HepG2 (cell line): ENCODE results near the gene INSYN2B. TPM values are rescaled to one million over a fixed set of nuclear protein-coding genes. Genes with fewer than 3 reads are reported as not detected.

Source experiments
- ATAC-seq: fragments of 200-7000 bp; cut with Tn5 transposase; 3 replicates; pipeline ENCODE4 v1.9.1; 2020; ENCODE audit warnings: mild to moderate bottlenecking, moderate library complexity
- BruUV-seq: library from RNA; stranded (reverse); fragments of 400-500 nt; replicated peaks from 2 replicates; lab custom pipeline; 2021; lab: Mats Ljungman, UMichigan
- CTCF ChIA-PET: fragments of 300-600 bp; formaldehyde crosslinking; extraction: SDS; loops from one replicate; lab custom pipeline; 2021; ENCODE audit warnings: low total read pairs, inconsistent platforms, low intra/inter-chr PET ratio; lab: Yijun Ruan, JAX
- POLR2A ChIA-PET: fragments of 350-600 bp; sonication (Branson Sonifier 250); formaldehyde crosslinking; loops from one replicate; lab custom pipeline; 2020; ENCODE audit warnings: antibody characterized with exemption, inconsistent platforms; lab: Yijun Ruan, JAX
- DNase-seq: peaks from one replicate; pipeline ENCODE4 v3.0.0-alpha.2; 2015; ENCODE audit warnings: low spot score
- FAIRE-seq: peaks from 3 replicates; lab custom pipeline; 2011; peaks lifted over from hg19 to GRCh38; lab: Jason Lieb, UNC
- H2AFZ ChIP-seq: one replicate; pipeline ENCODE4 v1.6.1; 2011; ENCODE audit warnings: low read length, inconsistent platforms
- H3K27ac ChIP-seq: fragments of 300-600 bp; 3 replicates; pipeline ENCODE4 v1.8.0; 2011; ENCODE audit warnings: mixed run types, mild to moderate bottlenecking, mixed read lengths, low read length, inconsistent platforms; ENCODE audit not compliant: insufficient read depth; ENCODE audit errors: extremely low read length
- H3K27me3 ChIP-seq, 2 experiments: fragments of 200-600 bp in 1 of 2; 2 replicates in 1 of 2; 3 replicates in 1 of 2; pipeline versions ENCODE4 v1.6.0 to v1.8.0; 2011; ENCODE audit warnings: low read length in 2 of 2, mild to moderate bottlenecking in 2 of 2, moderate library complexity in 2 of 2, inconsistent platforms in 1 of 2; ENCODE audit not compliant: insufficient read depth in 2 of 2, control insufficient read depth in 1 of 2
- H3K36me3 ChIP-seq, 2 experiments: fragments of 200-600 bp in 1 of 2; replicated peaks in 1 of 2; 2 replicates in 1 of 2; 3 replicates in 1 of 2; pipeline versions ENCODE4 v1.5.1 to v1.8.0; 2011; ENCODE audit warnings: low read length in 2 of 2, inconsistent platforms in 1 of 2; ENCODE audit not compliant: insufficient read depth in 2 of 2, control insufficient read depth in 1 of 2
- H3K4me1 ChIP-seq: 2 replicates; pipeline ENCODE4 v1.5.1; 2012; ENCODE audit warnings: low read length, inconsistent platforms; ENCODE audit not compliant: insufficient read depth
- H3K4me2 ChIP-seq: 2 replicates; pipeline ENCODE4 v1.6.0; 2011; ENCODE audit warnings: low read depth, low read length, inconsistent platforms
- H3K4me3 ChIP-seq, 3 experiments: fragments of 200-600 bp in 1 of 3; sonication (generic), shearing (Covaris generic) in 1 of 3; replicated peaks in 1 of 3; 2 replicates each; pipeline ENCODE4 v1.5.1; 2011 to 2016; ENCODE audit warnings: low read length in 3 of 3, inconsistent platforms in 2 of 3, low read depth in 2 of 3, mild to moderate bottlenecking in 2 of 3, control low read depth in 1 of 3, mixed read lengths in 1 of 3; ENCODE audit not compliant: insufficient read depth in 1 of 3
- H3K79me2 ChIP-seq: one replicate; pipeline ENCODE4 v1.6.1; 2011; ENCODE audit warnings: low read length, inconsistent platforms; ENCODE audit not compliant: insufficient read depth
- H3K9ac ChIP-seq: 2 replicates; pipeline ENCODE4 v1.6.0; 2011; ENCODE audit warnings: mild to moderate bottlenecking, low read depth, low read length, inconsistent platforms; ENCODE audit not compliant: insufficient read depth
- H3K9me3 ChIP-seq: 2 replicates; pipeline ENCODE4 v1.5.1; 2012; ENCODE audit warnings: mild to moderate bottlenecking, low read length
- H4K20me1 ChIP-seq: 2 replicates; pipeline ENCODE4 v1.6.0; 2011; ENCODE audit warnings: inconsistent platforms, mild to moderate bottlenecking, low read length, moderate library complexity; ENCODE audit not compliant: insufficient read depth
- GATAD2A ChIP-seq: IDR thresholded peaks from 2 replicates; pipeline ENCODE4 v1.6.1; 2016
- HOXA5 ChIP-seq: sonication (generic); formaldehyde crosslinking; IDR thresholded peaks from 2 replicates; pipeline ENCODE4 v1.4.0; 2020; ENCODE audit warnings: missing genetic modification reagents
- HOXA7 ChIP-seq: sonication (generic); formaldehyde crosslinking; IDR thresholded peaks from 2 replicates; pipeline ENCODE4 v1.8.1; 2022; ENCODE audit warnings: mild to moderate bottlenecking, missing genetic modification reagents, moderate library complexity
- KDM2A ChIP-seq: sonication (generic); formaldehyde crosslinking; IDR thresholded peaks from 2 replicates; pipeline ENCODE4 v1.4.0; 2020; ENCODE audit warnings: low read depth, missing genetic modification reagents, borderline replicate concordance
- MBNL3 ChIP-seq: fragments of 250-450 bp; sonication (Bioruptor Pico); conservative IDR thresholded peaks from 2 replicates; pipeline ENCODE4 v1.8.0; 2022; ENCODE audit warnings: mild to moderate bottlenecking, inconsistent platforms
- PHF20 ChIP-seq: sonication (generic); formaldehyde crosslinking; IDR thresholded peaks from 2 replicates; pipeline ENCODE4 v1.5.0; 2020; ENCODE audit warnings: mild to moderate bottlenecking, missing genetic modification reagents
- POLR2AphosphoS2 ChIP-seq: IDR thresholded peaks from 2 replicates; pipeline ENCODE4 v1.6.1; 2011; ENCODE audit warnings: low read depth, low read length, improper control_type of control experiment
- RXRB ChIP-seq: IDR thresholded peaks from 2 replicates; pipeline ENCODE4 v1.6.1; 2016; ENCODE audit warnings: borderline replicate concordance, missing genetic modification reagents, missing compliant biosample characterization
- SETDB1 ChIP-seq: sonication (generic); formaldehyde crosslinking; IDR thresholded peaks from 2 replicates; pipeline ENCODE4 v1.5.1; 2020; ENCODE audit warnings: missing genetic modification reagents, mild to moderate bottlenecking, borderline replicate concordance
- SIN3B ChIP-seq: fragments of 150-350 bp; IDR thresholded peaks from 2 replicates; pipeline ENCODE4 v1.6.1; 2014; ENCODE audit warnings: low read length
- STAG1 ChIP-seq: sonication (generic); formaldehyde crosslinking; IDR thresholded peaks from 2 replicates; pipeline ENCODE4 v1.4.0; 2020; ENCODE audit warnings: missing genetic modification reagents
- TBX3 ChIP-seq: fragments of 450-650 bp; IDR thresholded peaks from 2 replicates; pipeline ENCODE4 v1.6.1; 2017; ENCODE audit warnings: antibody characterized with exemption, mild to moderate bottlenecking, inconsistent platforms, borderline replicate concordance
- U2AF2 ChIP-seq: fragments of 200-400 bp; formaldehyde crosslinking; IDR thresholded peaks from 2 replicates; pipeline ENCODE4 v1.6.1; 2017; ENCODE audit warnings: low read depth, mild to moderate bottlenecking, low read length
- ZFYVE20 ChIP-seq: sonication (generic); formaldehyde crosslinking; IDR thresholded peaks from 2 replicates; pipeline ENCODE4 v1.8.0; 2023; ENCODE audit warnings: low read depth, mild to moderate bottlenecking, moderate library complexity, missing genetic modification reagents, borderline replicate concordance
- ZNF329 ChIP-seq: sonication (generic); formaldehyde crosslinking; IDR thresholded peaks from 2 replicates; pipeline ENCODE4 v1.9.0; 2021; ENCODE audit warnings: low read depth, mild to moderate bottlenecking, missing genetic modification reagents
- ZNF772 ChIP-seq: sonication (generic); formaldehyde crosslinking; IDR thresholded peaks from 2 replicates; pipeline ENCODE4 v1.5.0; 2020; ENCODE audit warnings: mild to moderate bottlenecking, missing genetic modification reagents
- ZSCAN30 ChIP-seq: sonication (generic); formaldehyde crosslinking; IDR thresholded peaks from 2 replicates; pipeline ENCODE4 v1.5.0; 2020; ENCODE audit warnings: mild to moderate bottlenecking, missing genetic modification reagents
- WGBS: methylation state at CpG from one replicate; pipeline ENCODE4 v1.1.6; 2017; ENCODE audit warnings: low lambda C conversion rate; 5-methylcytosine and 5-hydroxymethylcytosine counted together
- in situ Hi-C: cut with HindIII; loops from 2 replicates; pipeline ENCODE4 v1.10.0; 2017; ENCODE audit warnings: low pct_unique_long_range_greater_than_20kb; ENCODE audit not compliant: extremely low pct_ligation_motif_present
- intact Hi-C: fragments of 100-400 bp; cut with micrococcal nuclease; formaldehyde crosslinking; loops from one replicate; pipeline ENCODE4 v1.10.0; 2022; ENCODE audit not compliant: unreplicated experiment
- polyA plus RNA-seq, 8 experiments: library from polyadenylated mRNA; depleted of rRNA in 3 of 8; stranded (reverse) in 7 of 8; unstranded in 1 of 8; fragments of >200 nt; fragmentation: Illumina TruSeq in 4 of 8; extraction: Trizol in 4 of 8; gene quantifications; 2 replicates each; pipeline versions ENCODE4 v1.2.1 to v1.2.3, GENCODE V29; 2011 to 2016; ENCODE audit warnings: low read depth in 4 of 8, missing spikeins in 1 of 8, mixed read lengths in 1 of 8; ENCODE audit not compliant: insufficient read depth in 1 of 8
- total RNA-seq, 5 experiments: library from RNA; depleted of rRNA; stranded (reverse); fragments of >200 nt; fragmentation: Illumina TruSeq; extraction: Trizol; gene quantifications; 2 replicates each; pipeline ENCODE4 v1.2.3, GENCODE V29; 2016; ENCODE audit warnings: low read depth in 1 of 5
- TF ChIP-seq, protein P1 (sequence below): sonication (generic); formaldehyde crosslinking; IDR thresholded peaks from 2 replicates; pipeline ENCODE4 v1.9.0; 2021; ENCODE audit warnings: missing genetic modification reagents, borderline replicate concordance
- TF ChIP-seq, protein P2 (sequence below): IDR thresholded peaks from 2 replicates; pipeline ENCODE4 v1.6.1; 2012; ENCODE audit warnings: low read depth, low read length, improper control_type of control experiment
- TF ChIP-seq, protein P3 (sequence below): sonication (generic); formaldehyde crosslinking; IDR thresholded peaks from 2 replicates; pipeline ENCODE4 v1.5.1; 2020; ENCODE audit warnings: missing genetic modification reagents, mild to moderate bottlenecking, borderline replicate concordance

Gene INSYN2B
- total and polyA plus RNA-seq, 2 of the 13 experiments (the other 11 are each of a cell fraction or from before 2014, with no cell fraction given), result not detected

DNA sequence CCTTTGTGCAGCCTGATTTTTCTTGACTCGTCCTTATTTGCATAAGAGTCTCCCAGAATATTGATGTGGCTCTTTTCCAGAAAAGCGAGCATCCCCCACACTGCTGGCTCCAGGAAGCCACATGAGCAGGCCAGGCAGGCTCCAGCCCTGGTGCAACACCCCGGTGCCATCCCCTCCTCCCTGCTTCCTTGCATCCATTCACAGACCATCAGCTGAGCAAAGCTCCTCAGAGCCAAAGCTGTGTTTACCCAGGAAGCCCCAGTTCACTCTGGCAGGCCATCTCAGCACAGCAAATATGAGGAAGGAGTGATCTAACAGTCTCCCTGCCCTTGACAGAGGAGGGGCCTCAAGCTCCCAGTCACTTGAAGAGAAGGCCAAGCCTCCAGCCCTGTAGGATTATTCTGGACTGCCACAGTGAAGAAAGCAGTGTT, 34.4 kb downstream of the INSYN2B start:
- H3K9me3 ChIP-seq, result no peaks in the 10 kb centered on the region
- ChIA-PET CTCF (no interaction called here), POLR2A (no interaction called here)
- no peak overlapping the region for H3K4me2 ChIP-seq
- WGBS, result 10% methylated on average over 3 of the region's 3 CpGs
- in situ Hi-C loops (no loop called here), intact Hi-C loops (no loop called here)
- no peaks in the 10 kb centered on the region; a peak in 1 of 5 replicates for H3K27me3 ChIP-seq
- no peaks in the 10 kb centered on the region for H4K20me1 ChIP-seq
- no peaks in the 10 kb centered on the region for H3K4me1 ChIP-seq
- no TSS peak for BruUV-seq
- no peak overlapping the region for H3K27ac ChIP-seq
- no peak for DNase-seq
- no peaks in the 10 kb centered on the region for H3K36me3 ChIP-seq
- no peaks in the 10 kb centered on the region for H3K79me2 ChIP-seq
- no peak overlapping the region for H3K9ac ChIP-seq
- FAIRE-seq, result no peak
- no peak for ATAC-seq
- no peak overlapping the region for H3K4me3 ChIP-seq
- TF ChIP-seq ZNF772 (CRISPR knock-in tag) (no peak), MBNL3 (CRISPR knock-in tag) (no peak), HOXA5 (no peak), RXRB (CRISPR knock-in tag) (no peak), U2AF2 (no peak), ZFYVE20 (CRISPR knock-in tag) (no peak), KDM2A (no peak), GATAD2A (CRISPR knock-in tag) (no peak), SETDB1 (CRISPR knock-in tag) (no peak), PHF20 (CRISPR knock-in tag) (no peak), SIN3B (no peak), HOXA7 (CRISPR knock-in tag) (no peak), ZSCAN30 (CRISPR knock-in tag) (no peak), TBX3 (no peak), STAG1 (no peak), ZNF329 (CRISPR knock-in tag) (no peak), POLR2AphosphoS2 (no peak)
- TF ChIP-seq, protein P1, sequence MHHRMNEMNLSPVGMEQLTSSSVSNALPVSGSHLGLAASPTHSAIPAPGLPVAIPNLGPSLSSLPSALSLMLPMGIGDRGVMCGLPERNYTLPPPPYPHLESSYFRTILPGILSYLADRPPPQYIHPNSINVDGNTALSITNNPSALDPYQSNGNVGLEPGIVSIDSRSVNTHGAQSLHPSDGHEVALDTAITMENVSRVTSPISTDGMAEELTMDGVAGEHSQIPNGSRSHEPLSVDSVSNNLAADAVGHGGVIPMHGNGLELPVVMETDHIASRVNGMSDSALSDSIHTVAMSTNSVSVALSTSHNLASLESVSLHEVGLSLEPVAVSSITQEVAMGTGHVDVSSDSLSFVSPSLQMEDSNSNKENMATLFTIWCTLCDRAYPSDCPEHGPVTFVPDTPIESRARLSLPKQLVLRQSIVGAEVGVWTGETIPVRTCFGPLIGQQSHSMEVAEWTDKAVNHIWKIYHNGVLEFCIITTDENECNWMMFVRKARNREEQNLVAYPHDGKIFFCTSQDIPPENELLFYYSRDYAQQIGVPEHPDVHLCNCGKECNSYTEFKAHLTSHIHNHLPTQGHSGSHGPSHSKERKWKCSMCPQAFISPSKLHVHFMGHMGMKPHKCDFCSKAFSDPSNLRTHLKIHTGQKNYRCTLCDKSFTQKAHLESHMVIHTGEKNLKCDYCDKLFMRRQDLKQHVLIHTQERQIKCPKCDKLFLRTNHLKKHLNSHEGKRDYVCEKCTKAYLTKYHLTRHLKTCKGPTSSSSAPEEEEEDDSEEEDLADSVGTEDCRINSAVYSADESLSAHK (CRISPR knock-in tag), result no peak
- TF ChIP-seq, protein P2, sequence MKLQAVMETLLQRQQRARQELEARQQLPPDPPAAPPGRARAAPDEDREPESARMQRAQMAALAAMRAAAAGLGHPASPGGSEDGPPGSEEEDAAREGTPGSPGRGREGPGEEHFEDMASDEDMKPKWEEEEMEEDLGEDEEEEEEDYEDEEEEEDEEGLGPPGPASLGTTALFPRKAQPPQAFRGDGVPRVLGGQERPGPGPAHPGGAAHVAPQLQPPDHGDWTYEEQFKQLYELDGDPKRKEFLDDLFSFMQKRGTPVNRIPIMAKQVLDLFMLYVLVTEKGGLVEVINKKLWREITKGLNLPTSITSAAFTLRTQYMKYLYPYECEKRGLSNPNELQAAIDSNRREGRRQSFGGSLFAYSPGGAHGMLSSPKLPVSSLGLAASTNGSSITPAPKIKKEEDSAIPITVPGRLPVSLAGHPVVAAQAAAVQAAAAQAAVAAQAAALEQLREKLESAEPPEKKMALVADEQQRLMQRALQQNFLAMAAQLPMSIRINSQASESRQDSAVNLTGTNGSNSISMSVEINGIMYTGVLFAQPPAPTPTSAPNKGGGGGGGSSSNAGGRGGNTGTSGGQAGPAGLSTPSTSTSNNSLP, result no peak
- TF ChIP-seq, protein P3, sequence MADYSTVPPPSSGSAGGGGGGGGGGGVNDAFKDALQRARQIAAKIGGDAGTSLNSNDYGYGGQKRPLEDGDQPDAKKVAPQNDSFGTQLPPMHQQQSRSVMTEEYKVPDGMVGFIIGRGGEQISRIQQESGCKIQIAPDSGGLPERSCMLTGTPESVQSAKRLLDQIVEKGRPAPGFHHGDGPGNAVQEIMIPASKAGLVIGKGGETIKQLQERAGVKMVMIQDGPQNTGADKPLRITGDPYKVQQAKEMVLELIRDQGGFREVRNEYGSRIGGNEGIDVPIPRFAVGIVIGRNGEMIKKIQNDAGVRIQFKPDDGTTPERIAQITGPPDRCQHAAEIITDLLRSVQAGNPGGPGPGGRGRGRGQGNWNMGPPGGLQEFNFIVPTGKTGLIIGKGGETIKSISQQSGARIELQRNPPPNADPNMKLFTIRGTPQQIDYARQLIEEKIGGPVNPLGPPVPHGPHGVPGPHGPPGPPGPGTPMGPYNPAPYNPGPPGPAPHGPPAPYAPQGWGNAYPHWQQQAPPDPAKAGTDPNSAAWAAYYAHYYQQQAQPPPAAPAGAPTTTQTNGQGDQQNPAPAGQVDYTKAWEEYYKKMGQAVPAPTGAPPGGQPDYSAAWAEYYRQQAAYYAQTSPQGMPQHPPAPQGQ (CRISPR knock-in tag), result no peak
- no peak overlapping the region for H2AFZ ChIP-seq
